Measurements from ENCODE around the gene CYFIP2.

Gene CYFIP2

GRCh38 chr5:157358871-157359270, 92.9 kb downstream of the CYFIP2 start:
- no peak for DNase-seq (ENCODE audit: low read depth)

- no peak for DNase-seq (ENCODE audit: low read depth)
These were observed 93.6 kb downstream of the CYFIP2 start for GRCh38 chr5:157359356-157360055.

- no peak for DNase-seq (ENCODE audit: low read depth)
These were observed 96.1 kb downstream of the CYFIP2 start for GRCh38 chr5:157362012-157362411.

- DNase-seq (ENCODE audit: low read depth) = no peak
These were observed 96.6 kb downstream of the CYFIP2 start for GRCh38 chr5:157362502-157362901.

- no peak for DNase-seq (ENCODE audit: low read depth)
These were observed 97.1 kb downstream of the CYFIP2 start for GRCh38 chr5:157362982-157363381.

- DNase-seq (ENCODE audit: low read depth) = no peak
These were observed 99.8 kb downstream of the CYFIP2 start for GRCh38 chr5:157365732-157366131.

- no peak for DNase-seq (ENCODE audit: low read depth)
These were observed 101.1 kb downstream of the CYFIP2 start for GRCh38 chr5:157366741-157367674.

- no peak for DNase-seq (ENCODE audit: low read depth)
These were observed 103.6 kb downstream of the CYFIP2 start for GRCh38 chr5:157369507-157369906.

- no peak for DNase-seq (ENCODE audit: low read depth)
These were observed 105.0 kb downstream of the CYFIP2 start for GRCh38 chr5:157370967-157371366.

- no peak for DNase-seq (ENCODE audit: low read depth)
These were observed 105.9 kb downstream of the CYFIP2 start for GRCh38 chr5:157371655-157372471.

- DNase-seq (ENCODE audit: low read depth) = no peak
These were observed 106.5 kb downstream of the CYFIP2 start for GRCh38 chr5:157372472-157372822.

GRCh38 chr5:157378509-157378908, 112.6 kb downstream of the CYFIP2 start:
- no peak for DNase-seq (ENCODE audit: low read depth)

- DNase-seq (ENCODE audit: low read depth) = no peak
These were observed 114.1 kb downstream of the CYFIP2 start for GRCh38 chr5:157379983-157380382.

GRCh38 chr5:157381746-157382145, 115.8 kb downstream of the CYFIP2 start:
- no peak for DNase-seq (ENCODE audit: low read depth)

GRCh38 chr5:157382996-157383800, 117.3 kb downstream of the CYFIP2 start:
- DNase-seq (ENCODE audit: low read depth) = no peak

- no peak for DNase-seq (ENCODE audit: low read depth)
These were observed 119.2 kb downstream of the CYFIP2 start for GRCh38 chr5:157384971-157385709.

GRCh38 chr5:157387041-157387563, 121.2 kb downstream of the CYFIP2 start:
- no peak for DNase-seq (ENCODE audit: low read depth)

- no peak for DNase-seq (ENCODE audit: low read depth)
These were observed 121.8 kb downstream of the CYFIP2 start for GRCh38 chr5:157387683-157388093.

- no peak for DNase-seq (ENCODE audit: low read depth)
These were observed 122.3 kb downstream of the CYFIP2 start for GRCh38 chr5:157388111-157388710.

- DNase-seq (ENCODE audit: low read depth) = no peak
These were observed 123.2 kb downstream of the CYFIP2 start for GRCh38 chr5:157389103-157389502.
